ENCODE data around the gene TRIM28.

Gene TRIM28

DNA sequence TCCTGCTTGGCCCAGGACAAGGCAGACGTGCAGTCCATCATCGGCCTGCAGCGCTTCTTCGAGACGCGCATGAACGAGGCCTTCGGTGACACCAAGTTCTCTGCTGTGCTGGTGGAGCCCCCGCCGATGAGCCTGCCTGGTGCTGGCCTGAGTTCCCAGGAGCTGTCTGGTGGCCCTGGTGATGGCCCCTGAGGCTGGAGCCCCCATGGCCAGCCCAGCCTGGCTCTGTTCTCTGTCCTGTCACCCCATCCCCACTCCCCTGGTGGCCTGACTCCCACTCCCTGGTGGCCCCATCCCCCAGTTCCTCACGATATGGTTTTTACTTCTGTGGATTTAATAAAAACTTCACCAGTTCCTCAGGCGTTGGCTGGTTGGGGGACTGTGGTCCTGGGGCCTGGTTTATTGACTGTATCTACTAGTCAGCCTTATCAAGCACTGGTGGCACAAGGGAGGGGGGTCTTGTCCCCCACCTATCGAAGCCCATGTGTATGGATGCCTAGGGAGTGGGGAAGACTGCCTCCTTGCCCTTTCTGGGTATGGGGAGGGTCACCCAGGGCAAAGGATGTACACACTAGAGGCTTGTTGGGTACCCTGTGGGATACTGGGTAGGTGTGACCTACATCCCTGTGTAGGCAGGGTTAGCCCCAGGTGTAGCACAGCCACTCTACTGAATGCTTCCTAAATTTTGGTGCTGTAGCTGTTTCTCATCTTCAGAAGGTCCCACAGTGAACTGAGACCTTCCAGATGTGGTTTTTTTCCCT lies 6.7 kb downstream of the TRIM28 start:
- no peak for DNase-seq

DNA sequence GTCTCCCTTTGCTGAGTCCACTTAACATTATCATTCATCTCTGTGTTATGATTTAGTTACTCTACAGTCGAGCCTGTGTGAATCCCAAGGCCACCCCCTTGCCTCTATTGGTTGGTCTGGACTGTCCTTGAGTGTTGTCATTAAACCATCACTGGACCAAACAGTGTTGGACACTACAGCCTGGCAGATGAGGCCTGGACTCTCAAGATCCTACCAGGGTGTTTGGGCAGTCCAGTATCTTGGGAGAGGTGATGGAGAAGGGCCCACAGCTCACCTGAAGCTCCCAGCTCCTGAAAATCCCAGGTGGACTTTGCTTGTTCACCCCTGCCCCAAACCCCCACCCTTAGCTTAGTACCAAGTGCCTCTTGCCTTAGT lies 7.2 kb downstream of the TRIM28 start:
- DNase-seq = no peak

DNA sequence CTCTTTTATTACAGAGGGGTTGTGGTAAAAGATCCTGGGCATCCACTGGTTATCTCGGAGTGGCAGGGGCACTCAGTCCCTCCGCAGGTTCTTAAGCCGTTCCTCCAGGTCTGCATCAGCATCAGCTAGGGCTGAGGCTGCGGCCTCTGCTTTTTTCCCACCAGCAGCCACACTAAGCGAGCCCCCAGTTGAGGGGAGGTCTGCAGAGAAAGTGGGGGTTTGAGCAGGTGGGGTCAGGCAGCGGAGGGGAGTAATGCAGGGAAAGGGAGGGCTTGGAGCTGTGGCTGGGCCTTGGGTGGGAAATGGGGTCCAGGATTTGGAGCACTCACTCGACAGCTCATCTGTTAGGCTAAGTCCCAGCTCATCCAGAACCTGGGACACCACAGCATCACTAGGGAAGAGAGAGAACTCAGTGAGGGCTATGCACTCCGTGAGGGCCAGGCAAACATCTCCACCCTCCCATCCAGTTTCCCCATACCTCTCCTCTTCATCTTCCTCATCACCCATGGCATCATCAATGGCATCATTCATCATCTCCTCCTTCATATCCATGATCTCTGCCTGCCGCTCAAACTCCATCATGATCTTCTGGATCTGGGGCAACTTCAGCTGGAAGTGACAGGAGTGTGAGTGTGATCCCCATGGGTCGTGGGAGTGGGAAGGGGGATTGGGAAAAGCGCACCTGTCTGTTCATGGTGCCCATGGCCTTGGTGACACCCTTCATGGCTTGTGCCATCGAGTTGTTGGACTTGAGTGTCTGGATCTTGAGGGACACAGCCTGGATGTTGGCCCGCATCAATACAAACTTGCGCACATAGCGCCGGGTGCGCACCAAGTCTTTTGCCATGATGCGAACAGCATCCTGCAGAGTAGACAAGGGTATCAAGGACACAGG lies 8.0 kb downstream of the TRIM28 start:
- no peak for DNase-seq

DNA sequence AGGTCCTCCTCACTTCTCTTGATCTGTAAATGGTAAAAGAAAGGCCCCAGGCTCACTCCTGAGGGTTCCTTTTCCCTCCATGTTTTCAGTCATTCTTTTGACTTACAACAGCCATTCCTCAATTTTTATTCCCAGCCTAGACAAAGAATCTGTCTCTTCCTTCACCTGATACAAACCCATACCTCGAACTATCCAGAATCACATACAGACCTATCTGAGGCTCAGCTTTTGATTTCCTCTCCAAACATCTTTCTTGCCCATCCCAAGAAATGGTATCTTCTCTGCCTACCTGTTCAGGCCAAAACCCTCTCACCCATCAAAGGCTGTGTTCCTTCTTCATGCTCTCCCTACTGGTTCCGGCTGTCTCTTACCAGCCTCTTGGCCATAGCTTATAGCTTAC lies 8.8 kb downstream of the TRIM28 start:
- no peak for DNase-seq

DNA sequence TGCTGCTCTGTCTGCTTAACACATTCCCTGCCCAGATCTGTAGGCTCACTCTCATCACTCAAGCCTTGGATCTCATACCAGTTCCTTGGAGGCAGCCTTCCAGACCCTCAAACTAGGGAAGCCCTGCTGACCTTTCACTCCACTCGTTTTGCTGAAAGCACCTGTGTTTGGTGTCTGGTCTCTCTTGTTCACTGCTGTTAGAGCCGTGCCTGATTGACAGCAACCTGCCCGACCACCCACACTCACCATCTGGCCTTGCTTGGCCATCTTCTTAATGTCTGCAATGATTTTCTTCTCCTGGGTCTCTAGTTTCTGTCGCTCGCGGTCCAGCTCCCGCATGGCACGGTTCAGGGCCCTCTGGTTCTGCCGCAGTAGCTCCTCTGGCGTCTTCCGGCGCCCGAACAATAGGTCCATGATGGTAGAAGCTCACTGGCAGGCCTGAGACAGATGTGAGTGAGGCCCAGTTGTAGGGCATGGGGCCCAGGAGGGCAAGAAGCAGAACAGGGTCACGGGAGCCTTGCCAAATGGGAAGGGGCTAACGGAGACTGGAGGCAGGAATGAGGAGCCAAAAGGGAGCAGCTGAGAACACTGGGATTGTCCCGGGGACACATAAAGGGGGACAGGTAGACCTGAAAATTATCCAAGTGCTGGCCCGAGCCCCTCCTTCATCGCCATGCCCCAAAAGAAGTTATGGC lies 10.1 kb downstream of the TRIM28 start:
- DNase-seq = no peak

DNA sequence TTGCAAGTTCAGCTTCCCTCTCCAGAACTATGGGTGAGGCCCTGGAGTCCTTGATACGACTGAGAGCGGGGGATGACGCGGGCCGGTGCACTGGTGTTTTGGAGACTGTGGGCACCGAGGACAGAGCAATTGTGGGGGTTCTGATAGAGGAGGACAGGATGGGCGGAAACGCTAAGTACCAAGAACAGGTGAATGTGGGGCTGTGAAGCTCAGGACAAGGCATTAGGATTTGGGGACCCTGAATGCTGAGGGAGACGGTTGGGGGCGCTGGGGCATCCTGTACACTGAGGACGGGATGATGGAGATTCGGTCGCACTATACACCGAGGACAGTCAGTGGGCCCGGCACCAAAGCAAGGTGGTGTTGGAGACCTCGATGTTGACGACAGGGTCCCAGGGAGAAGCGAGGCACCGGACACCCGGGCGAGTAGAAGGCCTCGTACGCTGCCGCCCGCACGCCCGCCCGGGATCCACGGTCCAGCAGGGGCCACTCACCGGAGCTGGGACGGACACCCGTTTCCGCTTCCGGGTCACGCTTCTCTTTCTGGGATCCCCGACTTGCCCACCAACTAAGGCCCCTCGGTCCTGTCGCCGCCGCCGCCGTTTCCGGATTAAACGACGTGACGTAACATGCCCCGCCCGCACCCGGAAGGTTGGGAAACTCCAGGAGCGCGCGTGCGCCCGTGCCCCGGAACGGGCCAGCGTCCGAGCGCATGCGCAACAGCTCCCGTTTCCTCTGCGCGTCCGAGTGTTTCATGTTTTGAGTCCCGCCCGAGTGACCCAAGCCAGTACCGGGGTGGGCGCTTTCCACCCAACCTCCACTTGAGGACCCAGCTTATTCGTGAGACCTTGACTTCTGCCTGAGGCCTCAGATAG lies 10.9 kb downstream of the TRIM28 start, which contains the start of gene CHMP2A:
Gene CHMP2A (minus strand): TSS at position 612 of the 875 bp plus-strand sequence. CDS start 893 bp downstream, outside the sequence.
- DNase-seq = no peak

DNA sequence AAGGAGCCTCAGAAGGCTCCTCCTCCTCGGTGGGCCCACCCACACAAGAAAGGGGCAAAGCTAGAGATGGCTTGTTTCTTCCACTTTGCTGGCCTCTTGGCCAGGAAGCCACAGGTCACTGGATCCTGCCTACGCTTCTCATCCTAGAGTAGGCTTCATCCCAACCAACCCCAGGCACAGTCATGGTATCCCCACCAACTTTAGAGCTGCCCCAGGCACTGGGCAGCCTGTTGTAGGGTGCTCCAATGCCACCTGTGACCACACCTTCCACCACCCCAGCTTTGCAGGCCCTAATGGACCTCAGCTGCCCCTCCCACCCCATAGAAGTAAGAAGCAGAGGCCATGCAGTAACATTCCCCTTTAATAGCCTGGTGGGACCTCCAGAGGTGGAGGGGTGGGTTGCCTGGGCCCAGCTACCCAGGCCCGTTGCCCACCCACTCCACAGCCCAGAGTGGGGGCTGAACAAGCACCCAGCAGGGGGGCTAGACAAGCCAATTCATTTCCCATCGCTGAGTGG lies 11.6 kb downstream of the TRIM28 start:
- no peak for DNase-seq

DNA sequence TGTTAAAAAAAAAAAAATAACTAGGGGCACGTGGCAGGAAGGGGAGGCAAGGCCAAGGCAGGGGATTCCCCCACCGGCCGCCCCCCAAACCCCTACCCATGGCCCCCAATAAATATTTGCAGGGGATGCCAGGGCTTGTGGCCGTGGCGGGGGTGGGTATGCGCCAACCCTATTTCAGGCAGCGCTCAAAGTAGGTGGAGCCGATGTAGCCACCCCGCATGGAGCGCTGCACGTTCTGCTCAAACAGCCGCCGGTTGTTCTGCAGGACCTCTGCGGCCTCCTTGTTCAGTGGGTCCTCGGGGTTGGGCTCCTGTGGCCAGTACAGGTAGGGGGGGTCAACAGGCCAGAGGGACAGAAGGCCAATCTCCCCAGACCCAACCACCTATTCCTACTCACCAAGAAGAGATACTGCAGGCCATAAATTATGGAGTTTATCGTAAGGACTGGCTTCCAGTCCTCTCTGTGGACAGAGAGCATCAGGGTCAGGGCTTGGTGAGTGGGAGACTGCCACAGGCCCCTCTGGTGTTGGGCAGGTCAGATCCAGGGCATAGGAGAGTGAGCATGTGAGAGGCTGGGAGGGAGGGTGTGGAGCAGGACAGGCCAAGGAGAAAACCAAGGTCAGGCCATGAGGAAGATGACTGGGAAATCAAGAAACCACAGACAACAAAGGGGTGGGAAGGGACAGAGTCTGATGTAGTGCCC lies 12.2 kb downstream of the TRIM28 start:
- DNase-seq = no peak

DNA sequence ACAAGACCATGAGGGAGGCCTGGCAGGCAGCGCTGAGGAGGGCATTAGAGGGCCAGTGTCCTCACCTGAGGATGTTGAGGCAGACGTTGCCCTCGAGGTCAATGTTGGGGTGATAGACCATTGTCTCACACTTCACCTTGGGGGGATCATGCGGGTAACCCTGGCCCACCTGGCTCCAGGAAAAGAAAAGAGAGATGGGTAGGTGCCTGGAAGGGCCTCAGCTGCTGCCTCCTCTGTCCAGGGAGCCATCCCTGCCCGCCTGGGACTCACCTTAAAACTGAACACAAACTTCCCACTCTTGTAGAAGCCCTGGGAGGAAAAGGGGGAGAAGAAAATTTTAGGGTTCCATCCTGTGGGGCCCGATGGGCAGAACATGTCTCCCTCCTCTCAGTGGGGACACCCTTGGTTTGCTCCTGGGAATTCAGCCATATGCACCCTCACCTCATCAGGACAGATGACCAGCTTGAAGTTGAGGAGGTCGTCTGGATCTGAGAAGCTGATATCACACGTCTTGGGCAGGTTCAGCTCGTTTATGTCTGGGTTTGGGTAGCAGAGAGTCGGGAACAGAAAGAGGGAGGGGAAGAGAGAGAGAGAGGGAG lies 12.9 kb downstream of the TRIM28 start:
- no peak for DNase-seq

DNA sequence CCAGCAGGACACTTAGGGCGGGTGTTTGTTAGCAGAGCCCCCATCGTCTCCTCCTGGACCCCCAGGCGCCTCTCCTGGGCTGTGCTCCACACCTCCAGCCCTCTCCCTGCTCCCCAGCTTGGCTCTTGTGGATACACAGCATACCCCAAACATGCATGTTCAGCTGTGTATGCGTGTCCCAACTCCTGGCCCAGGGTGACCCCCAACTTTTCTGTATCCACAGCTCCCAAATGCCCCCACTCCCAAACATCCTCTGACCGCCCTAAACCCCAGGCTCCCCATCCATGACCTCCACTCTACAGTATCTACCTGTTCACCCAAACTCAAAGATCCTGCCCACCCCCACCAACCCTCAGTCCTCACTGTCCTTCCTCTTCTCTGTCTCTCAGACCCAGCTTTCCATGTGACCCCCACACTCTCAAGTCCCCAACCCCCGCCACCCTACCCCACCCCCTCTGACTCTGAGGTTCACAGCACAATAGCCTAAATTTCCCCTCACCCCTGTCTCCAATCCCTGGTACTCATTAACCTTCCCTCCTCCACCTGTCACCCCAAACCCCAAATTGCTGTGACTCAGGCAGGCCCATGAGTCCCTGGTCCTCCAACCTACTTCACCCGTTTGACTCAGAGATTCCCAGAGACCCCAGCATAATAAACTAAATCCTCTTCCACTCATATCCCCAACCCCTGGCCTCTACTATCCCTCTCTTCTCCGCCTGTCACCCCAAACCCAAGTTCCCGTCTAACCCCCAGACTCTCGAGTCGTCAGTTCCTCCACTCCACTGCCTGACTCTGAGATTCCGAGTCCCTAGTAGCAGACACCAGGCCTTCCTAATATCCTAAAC lies 13.6 kb downstream of the TRIM28 start:
- DNase-seq = no peak

DNA sequence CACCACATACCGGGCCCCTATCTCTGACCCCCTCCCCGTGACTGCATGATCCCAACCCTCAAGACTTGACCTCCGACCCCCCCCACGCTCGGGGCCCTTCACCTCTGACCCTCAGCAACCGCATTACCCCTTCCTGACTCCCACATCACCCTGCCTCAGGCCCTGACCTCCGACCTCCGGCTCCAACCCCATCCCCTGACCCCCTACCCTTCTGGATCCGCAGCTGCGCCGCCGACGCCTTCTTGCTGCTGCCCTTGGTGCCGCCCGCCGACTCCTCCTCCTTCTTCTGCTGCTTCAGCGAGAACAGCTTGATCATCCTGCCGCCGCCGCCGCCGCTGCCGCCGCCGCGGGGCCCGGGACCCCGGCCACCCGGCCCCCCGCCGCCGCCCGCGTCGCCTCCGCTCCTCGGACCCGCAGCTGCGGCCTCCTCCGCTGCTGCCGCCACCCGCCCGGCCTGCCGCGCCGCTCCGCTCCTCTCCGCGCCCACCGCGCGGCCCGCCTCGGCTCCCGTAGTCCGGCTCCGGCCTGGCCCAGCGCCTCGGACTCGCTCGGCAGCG lies 14.3 kb downstream of the TRIM28 start, which contains the start of gene UBE2M:
Gene UBE2M (minus strand): TSS at position 546 of the 557 bp plus-strand sequence. CDS start 230 bp downstream, at position 316.
- no peak for DNase-seq

DNA sequence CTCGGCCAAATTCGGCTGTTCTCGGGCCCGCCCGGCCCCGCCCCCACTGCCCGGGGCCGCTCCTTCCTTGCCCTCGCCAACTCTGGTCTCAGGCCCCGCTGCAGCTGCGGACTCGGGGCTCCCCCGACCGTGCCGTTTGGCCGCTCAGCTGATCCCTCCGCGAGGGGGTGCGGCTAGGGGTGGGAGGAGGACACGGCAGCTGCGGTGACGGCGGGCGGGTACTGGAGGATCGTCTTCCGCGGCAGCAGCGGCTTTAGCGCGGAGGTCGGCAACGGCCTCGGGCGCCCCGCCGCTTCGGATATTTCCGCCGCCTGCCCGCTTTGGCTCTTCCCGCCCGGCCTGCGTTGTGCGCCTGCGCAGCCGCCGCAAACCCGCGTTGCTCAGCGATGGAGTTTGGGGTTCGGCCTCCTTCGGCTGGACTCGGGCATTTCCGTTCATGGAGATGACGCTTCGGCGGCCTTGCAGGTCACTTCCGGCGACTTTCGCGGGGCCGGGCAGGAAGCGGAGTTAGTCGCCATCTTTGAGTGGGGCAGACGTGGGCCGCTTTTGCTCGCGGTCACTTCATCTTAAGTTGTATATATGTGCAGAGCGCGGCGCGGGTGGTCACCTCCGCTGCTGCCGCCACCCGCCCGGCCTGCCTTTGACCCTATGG lies 14.9 kb downstream of the TRIM28 start:
- DNase-seq = no peak

DNA sequence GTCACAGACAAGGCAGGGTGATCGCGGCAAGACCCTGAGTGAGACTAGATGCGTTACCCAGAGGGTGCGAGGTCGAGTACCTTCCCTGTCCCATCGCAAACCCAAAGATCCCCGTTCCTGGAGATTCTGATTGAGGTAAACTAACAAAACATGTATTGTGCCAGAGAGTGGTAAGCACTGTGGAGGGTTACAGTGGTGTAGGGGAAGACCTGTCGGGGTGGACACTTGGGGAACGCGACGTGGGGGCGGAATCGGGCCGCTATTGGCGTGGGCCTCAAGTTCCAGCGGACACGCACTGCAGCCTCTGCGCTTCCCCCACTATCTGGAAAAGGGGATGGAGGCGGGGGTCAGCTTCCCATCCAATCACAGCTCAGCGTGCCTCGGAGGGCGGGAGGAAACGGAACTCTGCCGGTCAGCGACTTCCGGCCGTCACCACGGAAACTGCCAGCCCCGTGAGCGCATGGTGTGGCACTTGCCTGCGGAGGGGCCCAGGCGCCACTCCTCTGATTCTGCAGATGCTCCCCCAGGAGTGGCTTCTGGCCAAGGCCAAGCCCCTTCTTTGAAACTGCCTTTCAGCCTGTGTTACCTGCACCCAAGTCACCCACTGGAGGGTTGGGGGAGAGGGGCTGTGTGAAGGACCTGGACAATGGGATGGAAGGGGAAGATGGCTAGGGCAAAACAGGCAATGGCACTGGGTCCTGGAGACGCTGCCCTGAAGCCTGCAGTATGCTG lies 15.6 kb downstream of the TRIM28 start:
- DNase-seq = no peak

DNA sequence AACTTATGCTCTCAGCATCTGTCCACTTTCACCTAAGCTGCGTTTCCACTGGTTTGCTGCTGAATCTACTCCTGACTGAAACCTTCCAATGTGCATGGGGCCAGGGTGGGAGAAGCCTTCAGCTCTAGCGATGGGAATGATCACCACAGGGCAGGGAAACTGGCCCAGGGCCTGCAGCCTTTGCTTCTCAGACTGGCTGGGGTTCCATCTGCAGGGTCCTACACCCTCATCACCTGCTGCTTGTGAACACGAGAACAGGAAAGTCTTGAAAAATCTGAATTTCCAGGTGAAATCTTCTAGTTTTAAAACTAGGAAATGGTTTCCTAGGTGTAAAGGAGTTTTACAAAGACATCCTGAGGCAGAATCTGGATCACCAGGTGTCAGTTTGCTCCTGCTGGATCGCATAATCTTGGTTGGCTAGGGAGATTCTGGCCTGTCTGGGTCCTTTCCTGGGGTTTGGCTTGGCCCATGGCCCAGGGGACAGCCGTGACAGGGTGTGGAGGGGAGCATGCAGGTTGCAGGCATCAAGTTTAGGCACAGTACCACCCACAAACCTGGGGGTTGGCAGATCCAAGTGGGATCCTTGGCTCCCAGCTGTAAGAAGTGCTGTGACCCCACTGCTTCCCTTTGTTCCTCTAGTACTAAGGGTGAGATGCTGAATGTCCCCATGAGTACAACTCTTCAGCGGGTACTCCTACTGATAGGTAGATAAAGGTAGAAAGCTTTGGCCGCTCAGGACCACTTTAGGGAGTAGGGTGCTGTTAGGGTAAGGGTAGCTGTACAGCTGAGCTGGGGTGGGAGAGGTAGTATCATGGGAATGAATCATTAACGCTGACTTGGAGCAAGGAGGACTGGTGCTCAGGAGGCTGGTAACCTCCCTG lies 16.4 kb downstream of the TRIM28 start:
- DNase-seq = no peak

DNA sequence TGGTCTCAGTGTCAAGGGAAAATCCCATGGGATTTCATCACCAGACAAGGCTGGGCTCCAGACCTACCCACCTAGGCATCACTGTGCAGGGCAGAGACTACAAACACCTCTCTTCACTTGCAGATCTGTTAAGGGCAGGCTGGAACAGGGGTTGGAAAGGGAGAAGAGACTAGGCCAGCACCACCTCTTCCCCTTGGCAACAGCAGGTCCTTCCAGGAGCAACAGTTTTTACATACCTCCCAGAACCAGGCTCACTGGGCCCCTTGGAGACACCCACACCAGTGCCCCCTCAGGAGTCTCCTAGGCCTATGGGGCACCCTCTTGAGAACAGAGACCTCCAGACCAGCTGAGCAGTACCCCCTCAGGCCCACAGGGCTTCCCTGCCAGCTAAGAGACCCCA lies 17.1 kb downstream of the TRIM28 start:
- no peak for DNase-seq

DNA sequence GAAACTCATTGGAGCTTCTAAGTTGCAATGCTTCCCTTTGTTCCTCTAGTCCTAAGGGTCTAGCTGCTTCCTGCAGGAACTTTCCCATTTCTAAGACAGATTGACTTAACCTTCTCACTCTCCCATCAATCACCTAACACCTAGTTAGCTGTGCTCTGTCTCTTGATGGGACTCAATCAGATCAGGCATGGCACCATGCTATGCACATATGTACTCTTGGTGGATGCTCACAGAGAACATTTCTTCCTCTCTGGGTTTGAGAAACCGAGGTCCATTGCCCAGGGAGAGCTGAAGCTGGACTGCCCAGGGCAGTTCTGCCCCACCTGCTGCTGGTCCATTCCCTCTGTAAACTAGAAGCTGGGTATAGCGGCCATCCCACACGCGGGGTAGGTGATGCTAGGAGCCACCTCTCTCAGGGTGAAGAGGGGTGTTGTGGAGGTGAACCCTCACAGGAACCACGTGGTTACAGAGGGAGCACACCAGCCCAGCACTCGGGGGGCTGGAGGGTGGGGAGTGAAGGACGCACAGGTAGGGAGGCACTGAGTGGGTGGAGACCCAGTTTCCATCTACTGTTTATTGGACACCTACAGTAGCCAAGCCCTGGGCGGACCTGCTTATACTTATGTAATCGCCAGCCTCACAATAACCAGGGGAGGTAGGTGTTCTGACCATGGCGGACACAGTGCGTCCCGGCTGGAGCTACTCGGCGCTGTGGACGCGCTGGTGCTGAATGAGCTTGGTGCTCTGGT lies 17.7 kb downstream of the TRIM28 start:
- no peak for DNase-seq

Data from DMS53 (cell line).